Sciatic nerve (tissue), 2 donors: ENCODE results near the gene CASZ1. TPM values are rescaled to one million over a fixed set of nuclear protein-coding genes. Genes with fewer than 3 reads are reported as not detected.

Experiments
- ATAC-seq: fragments of 200-7000 bp; cut with Tn5 transposase; one replicate; pipeline ENCODE4 v1.9.1; 2020; ENCODE audit warnings: mild to moderate bottlenecking, moderate library complexity
- DNase-seq: peaks from one replicate; pipeline ENCODE4 v3.0.0-alpha.2; 2020; ENCODE audit warnings: low spot score
- intact Hi-C: fragments of 100-400 bp; cut with DNase I; formaldehyde crosslinking; loops from one replicate; pipeline ENCODE4 v1.14.2; 2022
- total RNA-seq: library from RNA; stranded (reverse); fragmentation: NEBNext Ultra II Directional; extraction: Animal tissue kit (Norgen Biotek cat#: 25700); gene quantifications from one replicate; pipeline ENCODE4 v1.2.1, GENCODE V29; 2021
- donor health status: DM: no; HTN: no; CAD: no.
- donor health status: DM: no; HTN: no; CAD: no.

The CASZ1 gene
- total RNA-seq, 1 donor from 2014 or later, result 8.5 TPM

DNA sequence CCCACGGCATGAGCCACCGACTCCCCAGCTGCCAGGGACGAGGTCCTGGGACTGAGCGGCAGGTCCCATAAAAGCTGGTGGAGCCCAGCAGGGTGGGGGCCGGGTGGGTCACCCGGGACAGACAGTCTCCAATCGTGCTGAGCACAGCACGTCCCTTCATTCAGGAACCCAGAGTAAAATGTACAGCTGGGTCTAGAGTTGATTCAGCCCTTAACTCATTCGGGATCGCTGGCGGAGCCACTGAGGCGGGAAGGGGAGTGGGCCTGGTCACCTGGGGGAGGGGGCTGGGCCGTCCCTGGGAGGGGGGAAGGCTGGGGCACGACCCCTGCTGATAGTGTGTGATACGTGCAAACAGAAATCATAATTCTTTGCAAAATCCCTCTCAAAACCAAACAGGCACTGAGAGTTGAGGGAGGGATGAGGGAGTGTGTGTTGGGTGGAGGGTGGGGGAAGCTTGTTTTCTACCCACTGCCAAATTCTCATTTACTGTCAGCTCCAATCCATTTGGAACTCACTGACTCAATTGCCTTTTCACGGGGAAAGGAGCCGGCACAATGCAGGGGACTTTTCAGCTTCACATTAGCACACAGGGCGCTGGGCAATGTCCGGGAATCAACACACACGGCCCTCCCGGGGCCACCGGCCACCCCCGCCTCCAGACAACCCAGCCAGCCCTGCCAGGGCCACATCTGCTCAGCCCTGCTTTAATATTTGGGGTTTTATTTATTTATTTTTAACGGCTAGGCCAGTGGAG is 13.8 kb downstream of the CASZ1 start:
- intact Hi-C loops, result no loop called here
- ATAC-seq (no peak), DNase-seq (no peak)

DNA sequence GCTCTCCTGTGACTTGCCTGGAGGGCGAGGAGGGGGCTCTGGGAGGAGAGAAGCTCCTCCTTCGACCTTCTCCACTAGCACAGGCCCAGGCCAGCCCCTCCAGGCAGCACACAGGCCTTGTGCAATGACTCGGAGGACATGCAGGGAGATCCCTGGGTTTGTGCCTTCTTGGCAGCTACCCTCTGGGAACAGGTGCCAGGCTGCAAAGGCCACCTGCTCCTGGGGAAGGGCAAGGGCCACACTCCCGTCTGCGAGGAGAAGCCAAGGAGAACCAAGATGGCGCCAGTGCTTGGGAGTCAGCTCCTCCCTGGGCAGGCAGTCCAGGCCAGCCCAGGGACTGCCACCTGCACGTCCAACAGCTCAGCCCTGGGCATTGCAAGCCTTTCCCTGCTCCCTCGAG is 15.3 kb downstream of the CASZ1 start:
- DNase-seq (no peak), ATAC-seq (no peak)
- intact Hi-C loops, result no loop called here

DNA sequence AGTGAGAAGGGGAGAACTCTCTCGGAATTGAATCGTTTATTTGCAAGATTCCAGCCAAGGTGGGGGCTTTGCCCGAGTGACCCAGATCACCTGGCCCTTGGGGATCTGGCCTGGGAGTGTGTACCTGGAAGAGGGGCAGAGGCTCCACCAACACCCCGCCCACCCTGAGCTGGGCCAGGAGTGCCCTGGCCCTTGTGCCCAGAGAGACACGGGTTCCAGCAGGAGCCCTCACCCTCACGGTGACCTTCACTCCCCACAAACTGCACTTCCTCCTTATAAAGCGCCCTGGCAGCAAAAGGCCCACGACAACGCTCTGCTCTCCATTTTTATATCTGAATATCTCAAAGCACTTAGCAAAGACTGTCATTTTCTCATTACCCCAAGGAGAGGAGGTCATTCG is 16.6 kb downstream of the CASZ1 start:
- DNase-seq, result no peak
- intact Hi-C loops, result no loop called here
- ATAC-seq, result no peak

DNA sequence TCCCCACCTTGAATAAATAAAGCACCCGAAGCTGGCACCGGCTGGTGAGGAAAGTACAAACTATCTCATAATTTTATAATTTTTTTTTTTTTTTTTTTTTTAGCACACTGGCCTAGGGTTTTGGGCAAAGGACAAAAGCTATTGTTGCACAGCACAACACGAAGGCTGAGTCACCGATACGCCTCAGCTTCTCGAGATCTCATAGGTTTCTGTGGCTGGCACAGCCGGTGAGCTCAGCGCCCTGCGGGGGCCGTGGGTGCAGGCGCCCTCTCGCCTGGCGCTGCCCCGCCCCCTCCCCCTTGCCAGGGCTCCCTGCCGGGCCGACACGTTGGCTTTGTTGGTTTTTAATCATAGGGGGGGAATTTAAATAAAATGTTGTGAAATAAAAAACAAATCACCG is 17.2 kb downstream of the CASZ1 start:
- no peak for DNase-seq
- no peak for ATAC-seq
- intact Hi-C loops, result no loop called here

GRCh38 chr1:10778640-10779039 is 17.8 kb downstream of the CASZ1 start:
- no peak for ATAC-seq
- DNase-seq, result no peak
- intact Hi-C loops, result no loop called here

GRCh38 chr1:10777749-10778574 is 18.5 kb downstream of the CASZ1 start:
- intact Hi-C loops, result no loop called here
- ATAC-seq (no peak), DNase-seq (no peak)

DNA sequence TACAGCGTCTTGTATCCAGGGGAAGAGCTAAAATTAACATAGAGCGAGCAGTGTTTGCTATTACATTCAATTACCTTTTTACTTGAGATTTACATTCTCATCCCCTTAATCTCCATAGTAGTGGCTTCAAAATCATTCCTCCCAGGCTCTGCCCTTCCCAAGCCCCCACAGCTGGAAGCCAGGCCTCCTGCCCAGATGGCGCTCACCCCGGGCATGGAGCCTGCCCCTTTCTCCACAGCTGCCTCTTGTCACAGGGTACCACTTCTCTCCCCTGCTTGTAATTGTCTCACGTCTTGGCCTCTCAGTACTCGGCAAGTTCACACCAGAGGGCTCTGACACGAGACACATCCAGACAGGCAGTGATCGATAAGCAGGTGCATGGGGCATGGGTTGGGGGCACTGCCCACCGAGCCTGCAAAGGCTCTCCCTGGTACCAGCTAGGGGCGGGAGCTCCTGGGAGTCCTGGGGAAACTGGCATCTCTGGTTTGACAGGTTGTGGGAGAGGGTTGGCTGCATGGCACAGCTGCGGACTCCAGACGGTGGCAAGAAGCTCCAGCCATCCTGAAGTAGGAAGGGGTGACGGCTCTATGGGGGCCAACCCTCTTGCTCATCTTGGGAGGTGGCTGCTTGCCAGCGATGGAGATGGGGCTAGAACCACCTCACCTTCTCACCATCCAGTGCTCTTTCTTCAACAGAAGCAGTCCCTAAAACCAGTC is 20.1 kb downstream of the CASZ1 start:
- ATAC-seq (no peak), DNase-seq (no peak)
- intact Hi-C loops, result no loop called here

DNA sequence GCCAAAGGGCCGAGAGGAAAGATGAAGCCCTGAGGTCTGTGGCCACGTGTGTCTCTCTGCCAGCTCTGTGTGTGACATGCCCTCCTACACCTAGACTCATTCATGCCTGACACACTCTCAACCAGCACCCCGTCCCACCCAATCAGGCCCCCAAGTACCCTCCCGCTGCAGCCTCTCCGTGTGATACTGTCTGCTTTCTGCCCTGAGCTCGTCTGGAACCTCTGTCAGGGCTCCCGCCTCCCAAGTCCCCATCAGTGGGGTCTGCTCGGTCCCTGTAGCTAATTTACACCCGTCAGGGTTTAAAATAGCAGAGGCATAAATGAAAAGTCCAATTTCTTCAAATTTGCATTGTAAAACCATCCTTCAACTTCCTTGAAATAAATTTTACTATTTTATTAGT is 20.7 kb downstream of the CASZ1 start:
- DNase-seq, result no peak
- ATAC-seq, result no peak

DNA sequence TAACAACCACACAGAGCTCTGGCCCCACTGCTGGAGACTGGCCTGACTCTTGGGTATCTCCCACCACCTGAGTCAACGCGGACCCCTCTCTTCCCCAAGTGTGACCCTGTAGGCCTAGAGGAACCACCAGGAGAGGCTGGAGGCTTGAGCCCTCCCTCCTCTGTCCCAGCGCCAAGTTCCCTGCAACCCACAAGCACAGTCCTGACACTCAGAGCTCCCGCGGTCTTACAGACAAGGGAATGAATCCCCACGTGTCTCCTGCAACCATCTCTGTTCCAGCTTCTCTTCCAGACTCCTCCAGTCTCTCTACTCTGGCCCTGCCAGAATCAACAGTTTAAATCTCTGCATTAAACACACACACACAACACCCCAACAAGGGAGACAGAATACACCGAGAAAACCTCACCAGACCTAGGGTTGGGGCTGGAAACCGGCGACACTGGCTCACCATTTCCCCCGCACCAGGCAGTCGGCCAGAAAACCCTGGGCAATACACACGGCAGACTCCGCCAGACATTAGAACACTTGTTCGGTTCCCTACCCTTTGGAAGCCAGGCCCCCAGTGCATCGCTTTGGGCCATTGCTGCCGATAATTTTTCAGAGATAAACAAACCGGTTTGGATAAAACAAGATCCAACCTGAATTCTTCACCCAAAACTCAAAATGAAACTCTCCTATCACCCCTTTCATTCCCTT is 21.7 kb downstream of the CASZ1 start:
- ATAC-seq (no peak), DNase-seq (no peak)
- intact Hi-C loops, result no loop called here

More for the DNA sequence above, 20.7 kb downstream of the CASZ1 start:
- intact Hi-C loops, result no loop called here

GRCh38 chr1:10773851-10774614 is 22.4 kb downstream of the CASZ1 start:
- intact Hi-C loops, result no loop called here
- DNase-seq (no peak), ATAC-seq (no peak)

DNA sequence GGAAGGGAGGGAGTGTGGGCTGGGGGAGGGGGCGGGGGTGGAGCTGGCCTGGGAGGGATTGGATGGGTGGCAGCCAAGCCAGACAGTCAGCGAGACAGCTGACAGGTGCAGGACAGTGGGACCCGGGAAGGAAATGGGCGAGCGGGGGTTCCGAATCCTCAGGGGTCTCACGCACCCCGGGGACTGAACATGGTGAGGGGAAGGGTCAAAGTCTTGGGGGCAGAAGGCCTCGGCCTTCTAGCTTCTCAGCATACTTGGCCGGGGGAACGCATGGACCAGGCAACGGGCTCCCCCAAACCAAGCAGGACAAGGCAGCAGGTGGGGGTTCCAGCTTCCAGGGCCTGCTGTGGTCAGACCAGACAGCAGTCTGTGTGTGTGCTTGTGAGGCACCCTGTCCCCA is 23.1 kb downstream of the CASZ1 start:
- intact Hi-C loops, result no loop called here
- no peak for ATAC-seq
- no peak for DNase-seq

DNA sequence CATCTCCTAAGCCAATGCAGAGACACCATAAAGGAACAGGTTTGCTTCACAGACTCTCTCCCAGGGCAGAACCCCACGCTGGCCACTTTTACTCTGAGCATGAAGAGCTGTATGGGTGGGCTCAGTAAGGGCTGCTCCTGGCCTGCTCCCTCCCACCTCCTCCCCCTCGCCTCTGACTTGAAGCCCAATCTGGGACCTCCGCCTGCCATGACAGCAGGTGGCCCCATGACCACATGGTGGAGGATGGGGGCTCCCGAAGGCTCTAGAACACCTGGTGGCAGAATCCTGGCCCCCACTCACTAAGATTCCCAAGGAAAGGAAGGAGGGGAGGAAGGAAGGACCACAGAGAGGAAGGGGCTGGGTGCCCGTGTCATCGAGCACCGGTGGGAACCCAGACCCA is 23.7 kb downstream of the CASZ1 start:
- ATAC-seq (no peak), DNase-seq (no peak)
- intact Hi-C loops, result no loop called here

- intact Hi-C loops, result no loop called here
- ATAC-seq (no peak), DNase-seq (no peak)
These were observed 24.7 kb downstream of the CASZ1 start for GRCh38 chr1:10771789-10772188.

GRCh38 chr1:10768552-10768951 is 27.9 kb downstream of the CASZ1 start:
- DNase-seq (no peak), ATAC-seq (no peak)
- intact Hi-C loops, result no loop called here

- intact Hi-C loops, result no loop called here
- DNase-seq (no peak), ATAC-seq (no peak)
These were observed 29.2 kb downstream of the CASZ1 start for GRCh38 chr1:10767282-10767681.

DNA sequence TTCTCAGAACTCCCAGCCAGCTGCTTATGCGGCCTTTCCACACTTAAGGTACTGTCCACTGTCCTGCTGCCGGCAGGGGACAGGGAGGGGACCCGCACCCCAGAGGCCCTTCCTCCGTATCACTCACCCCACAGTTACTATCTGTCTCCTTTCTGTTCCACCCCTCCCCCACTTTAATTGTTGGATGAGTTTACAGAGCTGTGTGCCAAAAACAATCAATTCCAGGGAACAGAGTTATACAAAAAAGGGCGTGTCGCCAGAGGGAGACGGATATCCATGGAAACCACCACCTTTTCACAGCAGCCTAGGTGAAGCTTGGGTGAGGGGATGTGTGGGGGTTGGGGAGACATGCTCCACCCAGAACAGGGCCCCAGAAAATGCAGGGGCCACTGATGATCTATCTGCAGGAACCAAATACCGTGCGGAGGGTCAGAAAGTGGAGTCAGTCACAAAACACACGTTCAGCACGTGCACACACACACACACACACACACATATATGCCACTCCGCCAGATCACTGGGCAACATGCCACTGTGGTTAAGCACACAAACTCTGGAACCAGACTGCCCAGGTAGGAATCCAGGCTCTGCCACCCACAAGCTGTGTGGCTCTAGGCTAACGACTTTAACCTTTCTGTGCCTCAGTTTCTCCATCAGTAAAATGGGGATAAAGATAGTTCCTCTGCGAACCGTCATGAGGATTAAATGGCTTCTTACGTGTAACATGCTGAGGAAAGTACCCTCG is 30.5 kb downstream of the CASZ1 start:
- ATAC-seq (peak; percentile 10), DNase-seq (no peak)
- intact Hi-C loops, result no loop called here

DNA sequence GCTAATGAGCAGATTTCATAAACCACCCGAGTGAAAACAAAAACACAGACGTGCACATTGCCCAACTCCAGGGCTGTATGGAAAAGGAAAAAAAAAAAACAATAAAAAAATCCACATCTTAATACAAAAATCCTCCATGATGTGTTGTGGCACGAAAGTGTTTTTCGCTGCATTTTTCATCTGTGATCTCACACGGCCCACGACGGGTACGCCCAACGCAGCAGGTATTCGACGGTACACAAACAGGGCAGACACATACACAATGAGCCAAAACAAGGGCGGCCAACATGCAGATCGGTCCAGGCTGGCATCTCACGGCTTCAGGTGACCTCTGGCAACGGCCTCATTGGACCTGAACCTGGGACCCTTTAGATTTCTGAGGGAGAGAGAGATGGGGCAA is 31.1 kb downstream of the CASZ1 start:
- ATAC-seq, result no peak
- intact Hi-C loops, result no loop called here
- no peak for DNase-seq

GRCh38 chr1:10764296-10764798 is 32.1 kb downstream of the CASZ1 start:
- intact Hi-C loops, result no loop called here
- no peak for ATAC-seq
- no peak for DNase-seq
